Activated CD4-positive, alpha-beta T cell treated with anti-CD3 and anti-CD28 coated beads, Interleukin-10, Interleukin-2, amounts not matched to agents 100 ng/mL and 50 ng/mL, durations not matched to agents 16 hours and 8 hours (primary cell): ENCODE data around the gene SRCAP.
"Not testable (repeated sequence)": the region's sequence is repeated elsewhere in the genome, so short reads cannot be mapped to it uniquely, and the experiment has no call there.

ENCODE experiments used
- DNase-seq: peaks from one replicate; pipeline ENCODE4 v3.0.0-alpha.2; 2020

SRCAP gene

DNA sequence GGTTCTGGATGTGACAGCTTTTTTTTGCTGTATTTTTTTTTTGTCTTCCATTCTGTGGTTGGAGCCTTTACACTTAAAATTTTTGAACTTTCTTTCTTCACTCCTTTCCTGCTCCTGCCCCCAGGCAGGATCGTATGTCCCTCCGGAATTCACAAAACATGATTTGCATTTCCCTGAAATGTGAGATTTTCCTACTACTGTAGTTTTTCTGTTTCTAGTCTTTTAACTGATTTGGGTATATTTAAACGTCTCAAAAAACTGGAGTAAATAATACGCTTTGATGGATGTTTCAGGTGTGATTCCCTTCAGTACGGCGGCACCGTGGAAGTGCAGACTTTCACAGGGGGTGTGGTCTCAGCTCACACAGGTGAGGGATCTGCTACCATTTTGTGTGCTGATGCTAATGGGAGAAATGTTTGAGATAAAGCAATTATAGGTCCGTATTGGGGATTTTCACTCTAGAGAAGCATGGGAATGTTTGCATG is 686 bp downstream of the SRCAP start:
- DNase-seq: no peak

DNA sequence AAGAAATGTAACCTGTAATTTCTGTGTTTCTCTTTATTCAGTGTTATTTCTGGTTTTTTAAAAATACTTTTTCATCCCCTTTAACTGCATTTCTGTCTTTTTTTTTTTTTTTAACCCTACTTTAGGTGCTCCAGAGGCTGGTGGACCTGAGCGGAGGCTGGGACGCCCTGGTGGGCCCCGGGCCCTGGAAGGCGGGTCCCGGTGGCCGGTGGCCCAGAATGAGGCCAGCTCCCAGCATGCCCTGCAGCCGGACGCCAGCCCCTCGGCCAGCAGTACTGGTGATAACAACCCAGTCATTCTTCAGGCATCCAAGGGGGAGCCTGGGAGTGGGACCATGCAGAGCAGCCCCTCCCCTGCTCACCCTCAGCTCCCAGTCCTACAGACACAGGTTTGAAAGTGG is 1.5 kb downstream of the SRCAP start:
- DNase-seq: no peak

GRCh38 chr16:30700971-30701370 is 2.0 kb downstream of the SRCAP start:
- DNase-seq: no peak

GRCh38 chr16:30703071-30703470 is 4.1 kb downstream of the SRCAP start:
- DNase-seq: not testable (repeated sequence)

DNA sequence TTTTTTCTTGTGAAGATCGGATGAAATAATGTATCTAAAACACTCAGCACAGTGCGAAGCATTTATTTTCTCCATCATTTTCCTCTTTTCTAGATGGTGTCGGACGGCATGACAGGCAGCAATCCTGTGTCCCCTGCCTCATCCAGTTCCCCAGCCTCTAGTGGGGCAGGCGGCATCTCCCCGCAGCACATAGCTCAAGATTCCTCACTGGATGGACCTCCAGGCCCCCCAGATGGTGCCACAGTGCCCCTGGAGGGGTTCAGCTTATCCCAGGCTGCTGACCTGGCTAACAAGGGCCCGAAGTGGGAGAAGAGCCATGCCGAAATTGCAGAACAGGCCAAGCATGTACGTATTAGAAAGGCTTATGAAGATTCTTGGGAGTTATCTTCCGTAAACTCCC is 5.0 kb downstream of the SRCAP start:
- DNase-seq: no peak

- no peak for DNase-seq
Observed at GRCh38 chr16:30706046-30706445, 7.1 kb downstream of the SRCAP start.

DNA sequence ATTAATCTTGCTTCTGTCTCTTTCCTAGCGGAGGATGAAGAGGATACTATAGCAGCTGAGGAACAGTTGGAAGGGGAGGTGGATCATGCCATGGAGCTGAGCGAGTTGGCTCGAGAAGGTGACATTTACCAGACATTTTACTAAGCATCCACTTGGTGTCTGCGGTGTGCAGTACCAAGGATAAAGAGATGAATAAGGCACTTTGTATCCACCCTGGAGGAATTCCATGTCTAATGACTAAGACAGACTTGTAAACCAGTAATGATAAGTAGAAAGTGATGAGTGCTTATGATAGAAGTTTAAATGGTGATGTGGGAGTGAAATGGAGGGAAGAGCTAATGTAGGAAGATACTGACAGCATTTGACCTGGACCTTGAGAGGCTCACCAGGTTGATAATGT is 12.0 kb downstream of the SRCAP start:
- DNase-seq: no peak

GRCh38 chr16:30711712-30712111 is 12.7 kb downstream of the SRCAP start:
- DNase-seq: no peak

- peak; percentile 83 for DNase-seq
Observed at GRCh38 chr16:30715750-30716445, 16.9 kb downstream of the SRCAP start.

- DNase-seq: no peak
Observed at GRCh38 chr16:30720086-30720485, 21.1 kb downstream of the SRCAP start.

DNA sequence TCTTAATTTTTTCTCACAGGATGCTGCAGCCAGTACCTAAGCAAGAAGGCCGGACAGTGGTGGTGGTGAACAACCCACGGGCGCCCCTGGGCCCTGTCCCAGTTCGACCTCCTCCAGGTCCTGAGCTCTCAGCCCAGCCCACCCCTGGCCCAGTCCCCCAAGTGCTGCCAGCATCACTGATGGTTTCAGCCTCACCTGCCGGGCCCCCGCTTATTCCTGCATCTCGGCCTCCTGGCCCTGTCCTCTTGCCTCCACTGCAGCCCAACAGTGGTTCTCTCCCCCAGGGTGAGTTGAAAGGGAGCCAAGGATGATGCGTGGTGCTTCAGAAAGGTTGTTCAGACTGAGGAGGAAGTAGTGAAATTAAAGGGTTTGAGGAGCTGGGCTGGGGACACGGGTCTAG is 21.7 kb downstream of the SRCAP start:
- DNase-seq: no peak

GRCh38 chr16:30721167-30721566 is 22.2 kb downstream of the SRCAP start:
- no peak for DNase-seq

GRCh38 chr16:30721606-30722005 is 22.6 kb downstream of the SRCAP start:
- no peak for DNase-seq

GRCh38 chr16:30722443-30722842 is 23.5 kb downstream of the SRCAP start:
- no peak for DNase-seq

DNA sequence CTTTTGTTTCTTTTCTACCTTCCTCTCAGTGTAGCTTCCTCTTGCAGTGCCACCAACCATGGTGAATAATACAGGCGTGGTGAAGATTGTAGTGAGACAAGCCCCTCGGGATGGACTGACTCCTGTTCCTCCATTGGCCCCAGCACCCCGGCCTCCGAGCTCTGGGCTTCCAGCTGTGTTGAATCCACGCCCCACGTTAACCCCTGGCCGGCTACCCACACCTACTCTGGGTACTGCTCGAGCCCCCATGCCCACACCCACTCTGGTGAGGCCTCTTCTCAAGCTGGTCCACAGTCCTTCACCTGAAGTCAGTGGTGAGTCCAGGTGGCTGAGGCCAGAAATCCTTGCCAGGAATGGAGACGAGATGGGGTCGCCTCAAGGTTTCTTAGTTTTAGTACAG is 23.9 kb downstream of the SRCAP start:
- no peak for DNase-seq

- DNase-seq: no peak
Observed at GRCh38 chr16:30723725-30724355, 24.9 kb downstream of the SRCAP start.

DNA sequence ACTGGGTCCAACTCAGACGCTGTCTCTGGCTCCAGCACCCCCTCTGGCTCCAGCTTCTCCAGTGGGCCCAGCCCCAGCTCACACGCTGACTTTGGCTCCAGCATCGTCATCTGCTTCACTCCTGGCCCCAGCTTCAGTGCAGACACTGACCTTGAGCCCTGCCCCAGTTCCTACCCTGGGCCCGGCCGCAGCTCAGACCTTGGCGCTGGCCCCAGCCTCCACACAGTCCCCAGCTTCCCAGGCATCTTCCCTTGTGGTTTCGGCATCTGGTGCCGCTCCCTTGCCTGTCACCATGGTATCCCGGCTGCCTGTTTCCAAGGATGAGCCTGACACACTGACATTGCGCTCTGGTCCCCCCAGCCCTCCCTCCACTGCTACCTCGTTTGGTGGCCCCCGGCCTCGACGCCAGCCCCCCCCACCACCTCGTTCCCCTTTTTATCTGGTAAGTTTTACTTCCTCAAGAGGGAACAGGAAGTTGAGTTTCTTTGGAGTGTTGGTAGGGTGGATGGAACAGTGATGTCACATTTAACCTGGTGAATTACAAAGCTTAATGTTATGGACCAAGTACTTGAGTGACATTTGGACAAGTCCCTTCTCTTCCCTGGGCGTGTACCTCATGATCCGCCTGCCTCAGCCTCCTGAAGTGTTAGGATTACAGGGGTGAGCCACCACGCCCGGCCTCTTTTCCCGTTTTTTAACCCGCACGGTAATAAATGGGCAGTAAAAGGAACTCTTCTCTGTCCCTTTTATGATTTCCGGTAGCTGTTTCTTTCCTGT is 25.9 kb downstream of the SRCAP start:
- DNase-seq: no peak

DNA sequence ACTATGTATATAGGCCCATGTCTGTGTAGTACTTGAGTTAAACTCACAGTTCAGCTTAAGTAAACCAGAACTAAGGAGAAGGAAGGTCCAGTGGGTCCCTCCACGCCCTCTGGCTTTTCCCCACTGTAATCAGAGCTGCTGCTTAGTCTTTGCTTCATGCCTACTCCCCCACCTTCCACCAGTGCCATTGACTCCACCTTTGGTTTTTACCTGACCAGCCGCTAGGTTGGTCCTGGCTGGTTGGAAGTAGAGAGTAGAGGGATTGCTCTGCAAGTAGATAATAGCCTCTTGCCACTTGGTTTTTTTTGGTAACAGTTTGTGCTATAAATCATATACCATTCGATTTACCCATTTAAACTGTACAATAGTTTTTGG is 26.4 kb downstream of the SRCAP start:
- no peak for DNase-seq

GRCh38 chr16:30728321-30728720 is 29.4 kb downstream of the SRCAP start:
- no peak for DNase-seq

GRCh38 chr16:30728899-30729672 is 30.1 kb downstream of the SRCAP start:
- DNase-seq: no peak

- peak; percentile 28 for DNase-seq
Observed at GRCh38 chr16:30731411-30731810, 32.4 kb downstream of the SRCAP start.

DNA sequence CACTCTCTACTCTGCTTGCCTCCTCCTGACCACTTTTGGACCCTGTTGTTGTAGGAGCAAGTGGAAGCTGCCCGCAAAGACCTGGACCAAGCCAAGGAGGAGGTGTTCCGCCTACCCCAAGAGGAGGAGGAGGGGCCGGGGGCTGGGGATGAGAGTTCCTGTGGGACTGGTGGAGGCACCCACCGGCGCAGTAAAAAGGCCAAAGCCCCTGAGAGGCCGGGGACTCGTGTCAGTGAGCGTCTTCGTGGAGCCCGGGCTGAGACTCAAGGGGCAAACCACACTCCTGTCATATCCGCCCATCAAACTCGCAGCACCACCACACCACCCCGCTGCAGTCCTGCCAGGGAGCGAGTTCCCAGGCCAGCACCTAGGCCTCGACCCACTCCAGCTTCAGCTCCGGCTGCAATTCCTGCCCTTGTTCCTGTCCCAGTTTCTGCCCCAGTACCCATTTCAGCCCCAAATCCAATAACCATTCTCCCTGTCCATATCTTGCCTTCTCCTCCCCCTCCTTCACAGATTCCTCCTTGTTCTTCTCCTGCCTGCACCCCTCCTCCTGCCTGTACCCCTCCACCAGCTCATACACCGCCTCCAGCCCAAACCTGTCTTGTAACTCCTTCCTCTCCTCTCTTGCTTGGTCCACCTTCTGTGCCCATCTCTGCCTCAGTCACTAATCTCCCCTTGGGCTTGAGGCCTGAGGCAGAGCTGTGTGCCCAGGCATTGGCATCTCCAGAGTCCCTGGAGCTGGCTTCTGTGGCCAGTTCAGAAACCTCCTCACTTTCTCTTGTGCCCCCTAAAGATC is 38.2 kb downstream of the SRCAP start:
- no peak for DNase-seq
